Activated CD4-positive, CD25-positive, alpha-beta regulatory T cell treated with anti-CD3 and anti-CD28 coated beads, Interleukin-2, amount 50 U/mL, for 72 hours (primary cell): ENCODE results near the gene WDR49.

Source experiments
- DNase-seq: peaks from one replicate; pipeline ENCODE4 v3.0.0; 2021

The WDR49 gene

GRCh38 chr3:167483708-167484475, 169.8 kb downstream of the WDR49 start:
- DNase-seq = no peak

- DNase-seq = no peak
Measured at GRCh38 chr3:167481164-167481563, 172.6 kb downstream of the WDR49 start.

GRCh38 chr3:167480748-167481147, 173.0 kb downstream of the WDR49 start:
- no peak for DNase-seq

GRCh38 chr3:167473863-167474262, 179.9 kb downstream of the WDR49 start, which contains the start of gene SERPINI2:
SERPINI2 (minus strand) TSS chr3:167474042; CDS start chr3:167471834, 2,208 bp downstream.
- no peak for DNase-seq

GRCh38 chr3:167469381-167469780, 184.4 kb downstream of the WDR49 start:
- DNase-seq = no peak

- no peak for DNase-seq
Measured at GRCh38 chr3:167467848-167468611, 185.7 kb downstream of the WDR49 start.

- DNase-seq = no peak
Measured at GRCh38 chr3:167466966-167467365, 186.8 kb downstream of the WDR49 start.

- no peak for DNase-seq
Measured at GRCh38 chr3:167456157-167456799, 197.5 kb downstream of the WDR49 start.

GRCh38 chr3:167453815-167454214, 199.9 kb downstream of the WDR49 start:
- DNase-seq = no peak

GRCh38 chr3:167451282-167451681, 202.5 kb downstream of the WDR49 start:
- no peak for DNase-seq

- no peak for DNase-seq
Measured at GRCh38 chr3:167450675-167451074, 203.1 kb downstream of the WDR49 start.

- DNase-seq = no peak
Measured at GRCh38 chr3:167450195-167450594, 203.5 kb downstream of the WDR49 start.

GRCh38 chr3:167445491-167445890, 208.3 kb downstream of the WDR49 start:
- DNase-seq = no peak

- no peak for DNase-seq
Measured at GRCh38 chr3:167441256-167441655, 212.5 kb downstream of the WDR49 start.

GRCh38 chr3:167437428-167438139, 216.2 kb downstream of the WDR49 start:
- no peak for DNase-seq
